Heart left ventricle (tissue), 16 donors: Measurements from ENCODE around the gene RPS6KB2. TPM values are rescaled to one million over a fixed set of nuclear protein-coding genes. Genes with fewer than 3 reads are reported as not detected.
A peak's percentile ranks its signal among the peaks of the same experiment; 100 is the strongest.

Experiments used
- ATAC-seq, 4 donors: fragments of 200-7000 bp; cut with Tn5 transposase; one replicate each; pipeline ENCODE4 v1.9.1; 2020 to 2022; ENCODE audit warnings: moderate library complexity in 4 of 4, mild to moderate bottlenecking in 3 of 4, moderate number of reproducible peaks in 1 of 4
- DNase-seq, 5 donors: peaks; one replicate each; pipeline ENCODE4 v3.0.0-alpha.2; 2020
- H3K27ac ChIP-seq, 12 donors: fragments of 200-600 bp; sonication (generic) in 4 of 12; one replicate each; pipeline versions ENCODE4 v1.5.0 to v1.8.0; 2016 to 2022; ENCODE audit warnings: mild to moderate bottlenecking in 2 of 12
- H3K27me3 ChIP-seq, 9 donors: fragments of 200-600 bp; sonication (generic) in 2 of 9; one replicate each; pipeline versions ENCODE4 v1.5.1 to v1.8.0; 2016 to 2022; ENCODE audit warnings: mild to moderate bottlenecking in 3 of 9
- H3K36me3 ChIP-seq, 9 donors: fragments of 200-600 bp; sonication (generic) in 2 of 9; one replicate each; pipeline versions ENCODE4 v1.5.0 to v1.8.0; 2018 to 2022; ENCODE audit warnings: mild to moderate bottlenecking in 2 of 9
- H3K4me1 ChIP-seq, 12 donors: fragments of 200-600 bp; sonication (generic) in 4 of 12; one replicate each; pipeline versions ENCODE4 v1.5.0 to v1.8.0; 2016 to 2022; ENCODE audit warnings: mild to moderate bottlenecking in 3 of 12
- H3K4me3 ChIP-seq, 12 donors: fragments of 200-600 bp; sonication (generic) in 4 of 12; one replicate each; pipeline versions ENCODE4 v1.5.0 to v1.8.0; 2017 to 2022; ENCODE audit warnings: mild to moderate bottlenecking in 9 of 12, moderate library complexity in 4 of 12
- H3K9me3 ChIP-seq, 12 donors: fragments of 200-600 bp; sonication (generic) in 4 of 12; one replicate each; pipeline versions ENCODE4 v1.5.0 to v1.8.0; 2016 to 2022; ENCODE audit warnings: mild to moderate bottlenecking in 1 of 12
- CTCF ChIP-seq, 12 donors: fragments of 200-600 bp; sonication (generic) in 4 of 12; IDR thresholded peaks; one replicate each; pipeline versions ENCODE4 v1.5.0 to v1.8.0; 2018 to 2022; ENCODE audit warnings: antibody characterized with exemption in 12 of 12, mild to moderate bottlenecking in 5 of 12
- POLR2A ChIP-seq, 2 donors: fragments of 450-650 bp; IDR thresholded peaks; one replicate each; pipeline ENCODE4 v1.6.1; 2017; ENCODE audit warnings: antibody characterized with exemption in 2 of 2, mild to moderate bottlenecking in 2 of 2, moderate library complexity in 2 of 2
- WGBS, 4 donors: extraction: QIAGEN DNeasy Blood & Tissue Kit in 2 of 4; methylation state at CpG; one replicate each; pipeline versions ENCODE4 v1.1.5 to v1.1.7; 2013 to 2018; 5-methylcytosine and 5-hydroxymethylcytosine counted together
- intact Hi-C, 10 donors: fragments of 100-400 bp; cut with DNase I; formaldehyde crosslinking; loops; one replicate each; pipeline versions ENCODE4 v1.11.1 to v1.14.2; 2022
- polyA plus RNA-seq, 2 donors: library from polyadenylated mRNA; stranded (reverse); fragments of 200-250 nt; gene quantifications; one replicate each; pipeline ENCODE4 v1.2.3, GENCODE V29; 2013
- total RNA-seq, 9 donors: library from RNA; depleted of rRNA in 2 of 9; stranded (reverse); fragments of >200 nt in 2 of 9; fragmentation: NEBNext Ultra II Directional in 3 of 9; extraction: Animal tissue kit (Norgen Biotek cat#: 25700) in 3 of 9; gene quantifications; one replicate each; pipeline versions ENCODE4 v1.1.0 to v1.2.4, GENCODE V29; 2016 to 2023
- donor health status: ischemic (EF 13 %, LVEDD 7.1; RV severe dilation, severe dysfunction).
- donor health status: healthy with polysubstance abuse.
- donor health status: DM: no; HTN: yes; CAD: no.
- donor health status: DM: no; HTN: no; CAD: no.
- donor health status: ischemic (EF 25% LVEDD 6.9; RV normal size, moderate dysfunction).
- donor health status: ischemic (EF 25% LVEDD 5.7; RV mildly dilated, moderate dysfunction).
- donor health status: healthy.
- donor health status: DM: yes; HTN: yes; CAD: no.
- donor health status: ischemic (EF 35%, LVEDD 5.7; RV mildly dilated, moderate dysfunction).
- donor health status: nonischemic (EF 11% LVEDD 7.7; RV severe dilation, severe dysfunction).
- donor health status: DM: yes; HTN: yes; CAD: no.
- donor health status: PGD.
- donor health status: ischemic (EF 29% LVEDD 5.4; RV normal size, mild dysfunction).
- donor health status: nonischemic (EF 23%, LVEDD 6.1; RV moderate dilation, normal function).

Gene RPS6KB2
- total and polyA plus RNA-seq, 11 donors = 19.3 to 36.0 (median 26.0) TPM

- ATAC-seq (no peak), DNase-seq (no peak)
- peaks cover 0 to 30% (median 0%) of the 10 kb centered on the region in 12 donors for H3K4me1 ChIP-seq
- peaks cover 0 to 49% (median 10%) of the 10 kb centered on the region in 9 donors for H3K27me3 ChIP-seq
- intact Hi-C loops = loop anchor here in 3 of 10 donors (10.0 kb wide), 1 partner anchor 56 kb away; the partner anchor contains the start of gene TMEM134 (in 3 of the 3)
- peak overlapping the region in 1 of 12 donors; percentile 50 for H3K4me3 ChIP-seq
- H3K9me3 ChIP-seq = no peaks in the 10 kb centered on the region
- 73 to 82% (median 77%) methylated on average over 8 to 18 of the region's 18 CpGs for WGBS, 4 donors
- H3K27ac ChIP-seq = peak overlapping the region in 1 of 12 donors; percentile 91
- H3K36me3 ChIP-seq = no peaks in the 10 kb centered on the region
- TF ChIP-seq CTCF (IDR thresholded peaks at IDR 0.05) (no peak), POLR2A (IDR thresholded peaks at IDR 0.05) (no peak)
Observed at GRCh38 chr11:67408437-67409200, 19.7 kb upstream of the RPS6KB2 start.

- Histone ChIP-seq H3K4me1 (peaks cover 0 to 25% (median 0%) of the 10 kb centered on the region in 12 donors), H3K27ac (peak overlapping the region in 1 of 12 donors; percentile 91), H3K36me3 (no peaks in the 10 kb centered on the region), H3K9me3 (no peaks in the 10 kb centered on the region), H3K4me3 (peak overlapping the region in 2 of 12 donors; percentile 21 to 50), H3K27me3 (peaks cover 0 to 51% (median 12%) of the 10 kb centered on the region in 9 donors)
- intact Hi-C loops = loop anchor here in 3 of 10 donors (10.0 kb wide), 1 partner anchor 56 kb away; the partner anchor contains the start of gene TMEM134 (in 3 of the 3)
- TF ChIP-seq POLR2A (IDR thresholded peaks at IDR 0.05) (no peak), CTCF (IDR thresholded peaks at IDR 0.05) (no peak)
- ATAC-seq = no peak
- WGBS, 4 donors = 52 to 69% (median 68%) methylated on average over 9 to 24 of the region's 24 CpGs
- no peak for DNase-seq
Observed at GRCh38 chr11:67409261-67409666, 19.0 kb upstream of the RPS6KB2 start.

- H3K27me3 ChIP-seq = peaks cover 0 to 51% (median 16%) of the 10 kb centered on the region in 9 donors
- no peaks in the 10 kb centered on the region for H3K9me3 ChIP-seq
- intact Hi-C loops = loop anchor here in 3 of 10 donors (10.0 kb wide), 1 partner anchor 55 kb away; the partner anchor contains the start of gene TMEM134 (in 3 of the 3)
- ATAC-seq (no peak), DNase-seq (no peak)
- H3K4me1 ChIP-seq = peaks cover 0 to 27% (median under 1%) of the 10 kb centered on the region in 12 donors
- peak overlapping the region in 1 of 12 donors; percentile 91 for H3K27ac ChIP-seq
- H3K36me3 ChIP-seq = no peaks in the 10 kb centered on the region
- WGBS, 4 donors = 40 to 67% (median 44%) methylated on average over 8 to 13 of the region's 13 CpGs
- H3K4me3 ChIP-seq = peak overlapping the region in 2 of 12 donors; percentile 21 to 50
- no peak for TF ChIP-seq CTCF (IDR thresholded peaks at IDR 0.05)
Observed at GRCh38 chr11:67409781-67410368, 18.4 kb upstream of the RPS6KB2 start.

- peaks cover 0 to 32% (median 4%) of the 10 kb centered on the region in 12 donors for H3K4me1 ChIP-seq
- no peak for ATAC-seq
- H3K27ac ChIP-seq = peak overlapping the region in 1 of 12 donors; percentile 91
- H3K9me3 ChIP-seq = no peaks in the 10 kb centered on the region
- peaks cover 0 to 55% (median 16%) of the 10 kb centered on the region in 9 donors for H3K27me3 ChIP-seq
- intact Hi-C loops = no loop called here
- WGBS, 4 donors = 50 to 88% (median 69%) methylated on average over 2 to 15 of the region's 15 CpGs
- H3K4me3 ChIP-seq = no peak overlapping the region
- H3K36me3 ChIP-seq = no peaks in the 10 kb centered on the region
- TF ChIP-seq CTCF (IDR thresholded peaks at IDR 0.05) (no peak), POLR2A (IDR thresholded peaks at IDR 0.05) (no peak)
- no peak for DNase-seq
Observed at GRCh38 chr11:67410369-67410831, 17.9 kb upstream of the RPS6KB2 start.
